Calu3 (cell line): ENCODE results near the gene RPTOR. TPM values are rescaled to one million over a fixed set of nuclear protein-coding genes. Genes with fewer than 3 reads are reported as not detected.

Experiments
- BruUV-seq: library from RNA; stranded (reverse); fragments of 400-500 nt; replicated peaks from 2 replicates; lab custom pipeline; 2021; lab: Mats Ljungman, UMichigan
- CTCF ChIA-PET: fragments of 300-600 bp; sonication (Branson Sonifier 250); formaldehyde crosslinking; loops from one replicate; lab custom pipeline; 2022; ENCODE audit warnings: antibody characterized with exemption; lab: Charles Lee
- DNase-seq: peaks from one replicate; pipeline ENCODE4 v3.0.0; 2022
- H3K27ac Mint-ChIP-seq: one replicate; pipeline ENCODE4 v1.8.0; 2022; ENCODE audit warnings: mixed read lengths; ENCODE audit not compliant: unreplicated experiment
- H3K27me3 Mint-ChIP-seq: one replicate; pipeline ENCODE4 v1.8.0; 2022; ENCODE audit warnings: mixed read lengths; ENCODE audit not compliant: unreplicated experiment
- H3K36me3 Mint-ChIP-seq: one replicate; pipeline ENCODE4 v1.8.0; 2022; ENCODE audit warnings: mild to moderate bottlenecking, moderate library complexity, mixed read lengths; ENCODE audit not compliant: insufficient read depth, unreplicated experiment
- H3K4me1 Mint-ChIP-seq: one replicate; pipeline ENCODE4 v1.8.0; 2022; ENCODE audit warnings: mild to moderate bottlenecking, low read depth, mixed read lengths; ENCODE audit not compliant: unreplicated experiment
- H3K4me3 Mint-ChIP-seq: one replicate; pipeline ENCODE4 v1.8.0; 2022; ENCODE audit warnings: mild to moderate bottlenecking, low read depth, moderate library complexity, mixed read lengths; ENCODE audit not compliant: unreplicated experiment
- H3K9me3 Mint-ChIP-seq: one replicate; pipeline ENCODE4 v1.8.0; 2022; ENCODE audit warnings: low read depth, mixed read lengths; ENCODE audit not compliant: unreplicated experiment
- intact Hi-C: fragments of 100-400 bp; cut with micrococcal nuclease; formaldehyde crosslinking; loops from one replicate; pipeline ENCODE4 v1.10.0; 2022; ENCODE audit not compliant: unreplicated experiment
- total RNA-seq: library from RNA; stranded (reverse); gene quantifications from 2 replicates; pipeline ENCODE4 v1.2.3, GENCODE V29; 2022
- TF ChIP-seq, protein P1 (sequence below): fragments of 200-600 bp; IDR thresholded peaks from one replicate; pipeline ENCODE4 v1.8.0; 2022; ENCODE audit warnings: antibody characterized with exemption; ENCODE audit not compliant: unreplicated experiment

The RPTOR gene
- total RNA-seq, 1 experiment from 2014 or later: 41.8 TPM

DNA sequence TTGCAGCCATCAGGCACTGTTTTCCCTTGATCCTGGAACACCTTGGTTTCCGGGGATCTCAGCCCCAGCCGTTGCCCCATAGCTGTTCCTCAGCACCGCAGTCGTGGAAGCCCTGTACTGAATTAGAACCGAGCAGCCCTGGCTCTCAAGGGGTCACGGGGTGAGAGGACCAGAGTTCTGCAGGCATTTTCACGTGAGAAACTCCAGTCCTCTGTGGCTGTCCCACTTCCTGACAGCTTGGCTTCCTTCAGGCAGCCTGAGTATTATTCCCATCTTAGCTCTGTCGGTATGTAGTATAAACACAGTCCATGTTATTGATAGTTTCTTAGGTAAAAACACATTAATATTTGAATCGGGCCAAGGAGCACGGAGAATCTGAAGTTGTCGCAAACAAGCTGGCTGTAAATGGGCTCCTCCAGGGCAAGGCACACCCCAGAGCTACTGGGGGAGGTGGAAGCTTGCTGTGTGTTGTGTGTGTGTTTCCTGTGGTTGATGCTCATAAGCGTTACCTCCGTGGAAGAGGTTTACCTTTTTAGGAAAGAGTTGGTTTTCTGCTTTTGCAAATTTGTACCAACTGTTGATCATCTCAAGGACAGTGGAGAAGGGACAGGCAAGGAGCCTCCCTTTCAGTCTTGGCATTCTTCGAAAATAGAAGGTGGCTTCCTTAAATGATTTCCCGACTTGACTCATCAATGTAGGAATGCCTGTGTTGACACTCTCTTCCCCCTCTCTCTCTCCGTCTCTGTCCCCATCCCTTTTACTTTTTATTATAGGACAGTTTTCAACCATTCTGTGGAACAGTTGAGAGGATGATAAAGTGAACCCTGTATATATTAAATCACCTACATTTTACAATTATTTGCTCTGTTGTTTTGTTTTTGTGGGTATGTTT is 238.1 kb downstream of the RPTOR start:
- CTCF ChIA-PET: no interaction called here
- no TSS peak for BruUV-seq
- no peaks in the 10 kb centered on the region for H3K4me1 Mint-ChIP-seq

DNA sequence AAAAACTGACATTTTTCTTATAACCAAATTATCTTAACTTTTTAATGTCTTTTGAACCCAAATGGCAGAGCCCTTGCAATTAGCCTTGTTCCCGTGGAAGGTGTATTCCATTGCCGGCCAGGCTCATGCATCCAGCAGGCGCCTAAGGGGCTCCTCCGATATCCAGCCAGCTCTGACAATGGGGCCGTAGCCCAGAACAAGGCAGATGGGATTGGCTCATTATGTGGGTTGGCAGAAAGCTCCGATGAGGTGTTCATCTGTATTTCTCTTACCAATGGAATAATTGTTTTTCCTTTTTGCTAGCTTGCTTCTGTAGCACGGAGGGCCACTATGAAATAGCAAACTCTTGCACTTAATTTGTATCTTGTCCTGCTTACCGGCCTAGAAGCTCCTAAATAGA is 238.8 kb downstream of the RPTOR start:
- H3K27ac Mint-ChIP-seq: no peak overlapping the region
- intact Hi-C loops: no loop called here
- no TSS peak for BruUV-seq
- TF ChIP-seq, protein P1, sequence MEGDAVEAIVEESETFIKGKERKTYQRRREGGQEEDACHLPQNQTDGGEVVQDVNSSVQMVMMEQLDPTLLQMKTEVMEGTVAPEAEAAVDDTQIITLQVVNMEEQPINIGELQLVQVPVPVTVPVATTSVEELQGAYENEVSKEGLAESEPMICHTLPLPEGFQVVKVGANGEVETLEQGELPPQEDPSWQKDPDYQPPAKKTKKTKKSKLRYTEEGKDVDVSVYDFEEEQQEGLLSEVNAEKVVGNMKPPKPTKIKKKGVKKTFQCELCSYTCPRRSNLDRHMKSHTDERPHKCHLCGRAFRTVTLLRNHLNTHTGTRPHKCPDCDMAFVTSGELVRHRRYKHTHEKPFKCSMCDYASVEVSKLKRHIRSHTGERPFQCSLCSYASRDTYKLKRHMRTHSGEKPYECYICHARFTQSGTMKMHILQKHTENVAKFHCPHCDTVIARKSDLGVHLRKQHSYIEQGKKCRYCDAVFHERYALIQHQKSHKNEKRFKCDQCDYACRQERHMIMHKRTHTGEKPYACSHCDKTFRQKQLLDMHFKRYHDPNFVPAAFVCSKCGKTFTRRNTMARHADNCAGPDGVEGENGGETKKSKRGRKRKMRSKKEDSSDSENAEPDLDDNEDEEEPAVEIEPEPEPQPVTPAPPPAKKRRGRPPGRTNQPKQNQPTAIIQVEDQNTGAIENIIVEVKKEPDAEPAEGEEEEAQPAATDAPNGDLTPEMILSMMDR: no peak
- H3K4me3 Mint-ChIP-seq: no peak overlapping the region
- H3K4me1 Mint-ChIP-seq: peaks cover 2% of the 10 kb centered on the region
- H3K9me3 Mint-ChIP-seq: peaks cover 2% of the 10 kb centered on the region
- H3K36me3 Mint-ChIP-seq: peaks cover 10% of the 10 kb centered on the region
- CTCF ChIA-PET: no interaction called here
- no peaks in the 10 kb centered on the region for H3K27me3 Mint-ChIP-seq
- DNase-seq: no peak

More for the DNA sequence above, 238.1 kb downstream of the RPTOR start:
- no peak overlapping the region for H3K27ac Mint-ChIP-seq
- DNase-seq: no peak
- intact Hi-C loops: no loop called here
- TF ChIP-seq, protein P1: no peak
- H3K4me3 Mint-ChIP-seq: no peak overlapping the region
- H3K9me3 Mint-ChIP-seq: no peaks in the 10 kb centered on the region
- H3K36me3 Mint-ChIP-seq: peaks cover 11% of the 10 kb centered on the region
- no peaks in the 10 kb centered on the region for H3K27me3 Mint-ChIP-seq

DNA sequence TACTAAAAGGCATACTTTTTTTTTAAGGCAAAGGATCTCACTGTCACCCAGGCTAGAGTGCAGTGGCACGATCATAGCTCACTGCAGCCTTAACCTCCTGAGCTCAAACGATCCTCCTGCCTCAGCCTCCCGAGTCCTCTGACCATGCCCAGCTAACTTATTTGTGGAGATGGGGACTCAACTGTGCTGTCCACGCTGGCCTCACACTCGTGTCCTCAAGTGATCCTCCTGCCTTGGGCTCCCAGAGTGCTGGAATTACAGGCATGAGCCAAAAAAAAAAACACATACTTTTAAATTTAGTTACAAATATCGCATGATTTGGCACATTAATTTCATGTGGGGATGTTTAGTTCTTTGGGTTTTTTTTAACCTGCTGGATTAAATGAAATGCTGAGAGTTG is 239.3 kb downstream of the RPTOR start:
- intact Hi-C loops: no loop called here
- H3K4me3 Mint-ChIP-seq: no peak overlapping the region
- TF ChIP-seq, protein P1: no peak
- peaks cover 6% of the 10 kb centered on the region for H3K4me1 Mint-ChIP-seq
- H3K36me3 Mint-ChIP-seq: peaks cover 10% of the 10 kb centered on the region
- no TSS peak for BruUV-seq
- peaks cover 2% of the 10 kb centered on the region for H3K9me3 Mint-ChIP-seq
- H3K27me3 Mint-ChIP-seq: no peaks in the 10 kb centered on the region
- DNase-seq: no peak
- CTCF ChIA-PET: no interaction called here
- H3K27ac Mint-ChIP-seq: no peak overlapping the region

DNA sequence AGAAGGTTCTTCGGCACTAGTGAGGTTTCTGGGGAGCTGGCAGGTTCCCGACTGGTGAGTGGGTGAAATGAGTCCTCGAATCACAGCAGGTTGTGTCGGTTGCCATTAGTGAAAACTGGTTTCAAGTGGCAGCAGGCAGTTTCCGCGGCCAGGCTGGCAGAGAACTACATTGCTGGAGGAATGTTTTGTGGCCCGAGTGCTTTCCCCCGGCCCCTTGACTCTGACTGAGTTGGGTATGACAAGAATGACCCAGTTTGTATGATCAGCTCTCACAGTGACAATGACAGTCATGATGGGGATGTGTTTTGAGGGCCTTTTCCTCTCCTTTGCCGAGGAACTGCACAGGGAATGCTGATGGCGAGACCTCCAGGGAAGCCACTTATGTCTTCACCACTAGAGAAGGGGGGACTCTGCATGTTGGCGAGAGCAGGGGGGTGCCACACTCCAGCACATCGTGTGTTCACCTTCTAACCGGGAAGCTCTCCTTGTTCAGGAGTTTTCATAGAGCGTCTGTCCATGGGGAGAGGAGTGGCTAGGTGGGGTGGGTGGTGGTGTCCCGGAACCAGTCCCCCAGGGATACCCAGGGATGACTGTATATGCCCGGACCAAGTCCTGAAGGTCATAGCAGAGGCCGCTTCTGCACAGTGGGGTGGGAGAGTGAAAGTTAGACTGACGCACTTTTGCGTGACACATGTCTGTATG is 241.0 kb downstream of the RPTOR start:
- Mint-ChIP-seq H3K36me3 (peaks cover 10% of the 10 kb centered on the region), H3K4me1 (peaks cover 22% of the 10 kb centered on the region), H3K9me3 (peaks cover 2% of the 10 kb centered on the region), H3K4me3 (no peak overlapping the region), H3K27ac (no peak overlapping the region), H3K27me3 (no peaks in the 10 kb centered on the region)
- BruUV-seq: no TSS peak
- TF ChIP-seq, protein P1: no peak
- no peak for DNase-seq
- CTCF ChIA-PET: no interaction called here
- intact Hi-C loops: no loop called here
